ENCODE data around the gene MRLN.
"Not testable (repeated sequence)": the region's sequence is repeated elsewhere in the genome, so short reads cannot be mapped to it uniquely, and the experiment has no call there.

The MRLN gene

GRCh38 chr10:59753267-59753666 lies at the start of gene MRLN:
TSS of gene MRLN (minus strand) at chr10:59753455.
- no peak for DNase-seq

GRCh38 chr10:59801171-59801570 lies 47.9 kb upstream of the MRLN start:
- DNase-seq: no peak

GRCh38 chr10:59799421-59799820 lies 46.2 kb upstream of the MRLN start:
- no peak for DNase-seq

- DNase-seq: no peak
These were observed 40.7 kb upstream of the MRLN start for GRCh38 chr10:59793919-59794318.

- no peak for DNase-seq
These were observed 39.6 kb upstream of the MRLN start for GRCh38 chr10:59792812-59793211.

- no peak for DNase-seq
These were observed 38.3 kb upstream of the MRLN start for GRCh38 chr10:59791601-59792000.

- DNase-seq: not testable (repeated sequence)
These were observed 36.8 kb upstream of the MRLN start for GRCh38 chr10:59790080-59790479.

GRCh38 chr10:59788914-59789313 lies 35.7 kb upstream of the MRLN start:
- not testable (repeated sequence) for DNase-seq

- not testable (repeated sequence) for DNase-seq
These were observed 33.8 kb upstream of the MRLN start for GRCh38 chr10:59787032-59787431.

GRCh38 chr10:59785476-59785875 lies 32.2 kb upstream of the MRLN start:
- DNase-seq: not testable (repeated sequence)

GRCh38 chr10:59781511-59781910 lies 28.3 kb upstream of the MRLN start:
- no peak for DNase-seq

- DNase-seq: no peak
These were observed 26.7 kb upstream of the MRLN start for GRCh38 chr10:59779756-59780533.

GRCh38 chr10:59774451-59774850 lies 21.2 kb upstream of the MRLN start:
- DNase-seq: no peak

- no peak for DNase-seq
These were observed 19.8 kb upstream of the MRLN start for GRCh38 chr10:59773088-59773487.

- no peak for DNase-seq
These were observed 18.0 kb upstream of the MRLN start for GRCh38 chr10:59771162-59771807.

GRCh38 chr10:59770689-59771088 lies 17.4 kb upstream of the MRLN start:
- no peak for DNase-seq

- DNase-seq: no peak
These were observed 9.2 kb upstream of the MRLN start for GRCh38 chr10:59762505-59762904.

GRCh38 chr10:59757966-59758365 lies 4.7 kb upstream of the MRLN start:
- DNase-seq: no peak

GRCh38 chr10:59754951-59755350 lies 1.7 kb upstream of the MRLN start:
- no peak for DNase-seq

- DNase-seq: no peak
These were observed 846 bp downstream of the MRLN start for GRCh38 chr10:59752278-59752940.

GRCh38 chr10:59750155-59750945 lies 2.9 kb downstream of the MRLN start:
- no peak for DNase-seq

GRCh38 chr10:59748834-59749233 lies 4.4 kb downstream of the MRLN start:
- DNase-seq: no peak

GRCh38 chr10:59745163-59745650 lies 8.0 kb downstream of the MRLN start:
- no peak for DNase-seq

Data from CD4-positive, alpha-beta T cell treated with Interleukin-21 for 1 hour (primary cell).